Omental fat pad (tissue), 4 donors: Measurements from ENCODE around the gene ZNF613. TPM values are rescaled to one million over a fixed set of nuclear protein-coding genes. Genes with fewer than 3 reads are reported as not detected.
"Not testable (repeated sequence)": the region's sequence is repeated elsewhere in the genome, so short reads cannot be mapped to it uniquely, and the experiment has no call there.

Experiments used
- ATAC-seq: fragments of 150-250 bp; one replicate; pipeline ENCODE4 v1.9.1; 2016; ENCODE audit warnings: mild to moderate bottlenecking, moderate library complexity; ENCODE audit not compliant: low FRiP score
- DNase-seq: peaks from one replicate; pipeline ENCODE4 v3.0.0-alpha.2; 2019; ENCODE audit warnings: low spot score
- CTCF ChIP-seq, 3 donors: fragments of 450-650 bp; IDR thresholded peaks; one replicate each; pipeline ENCODE4 v1.5.1; 2016 to 2017; ENCODE audit warnings: antibody characterized with exemption in 3 of 3, mild to moderate bottlenecking in 3 of 3, moderate library complexity in 2 of 3
- total RNA-seq, 4 donors: library from RNA; depleted of rRNA; stranded (reverse); fragments of >200 nt; gene quantifications; one replicate each; pipeline ENCODE4 v1.1.0, GENCODE V29; 2016

ZNF613 gene
- total RNA-seq, 4 donors from 2014 or later = 2.7 to 9.0 (median 6.1) TPM

DNA sequence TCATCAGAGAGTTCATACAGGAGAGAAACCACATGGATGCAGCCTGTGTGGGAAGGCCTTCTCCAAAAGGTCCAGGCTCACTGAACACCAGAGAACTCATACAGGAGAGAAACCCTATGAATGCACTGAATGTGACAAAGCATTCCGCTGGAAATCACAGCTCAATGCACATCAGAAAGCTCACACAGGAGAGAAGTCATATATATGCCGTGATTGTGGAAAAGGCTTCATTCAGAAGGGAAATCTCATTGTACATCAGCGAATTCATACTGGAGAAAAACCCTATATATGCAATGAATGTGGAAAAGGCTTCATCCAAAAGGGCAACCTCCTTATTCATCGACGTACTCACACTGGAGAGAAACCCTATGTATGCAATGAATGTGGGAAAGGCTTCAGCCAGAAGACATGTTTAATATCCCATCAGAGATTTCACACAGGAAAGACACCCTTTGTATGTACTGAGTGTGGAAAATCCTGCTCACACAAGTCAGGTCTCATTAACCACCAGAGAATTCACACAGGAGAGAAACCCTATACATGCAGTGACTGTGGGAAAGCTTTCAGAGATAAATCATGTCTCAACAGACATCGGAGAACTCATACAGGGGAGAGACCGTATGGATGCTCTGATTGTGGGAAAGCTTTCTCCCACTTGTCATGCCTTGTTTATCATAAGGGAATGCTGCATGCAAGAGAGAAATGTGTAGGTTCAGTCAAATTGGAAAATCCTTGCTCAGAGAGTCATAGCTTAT lies 17.7 kb downstream of the ZNF613 start:
- no peak for ATAC-seq
- TF ChIP-seq CTCF (IDR thresholded peaks at IDR 0.05) = no peak

DNA sequence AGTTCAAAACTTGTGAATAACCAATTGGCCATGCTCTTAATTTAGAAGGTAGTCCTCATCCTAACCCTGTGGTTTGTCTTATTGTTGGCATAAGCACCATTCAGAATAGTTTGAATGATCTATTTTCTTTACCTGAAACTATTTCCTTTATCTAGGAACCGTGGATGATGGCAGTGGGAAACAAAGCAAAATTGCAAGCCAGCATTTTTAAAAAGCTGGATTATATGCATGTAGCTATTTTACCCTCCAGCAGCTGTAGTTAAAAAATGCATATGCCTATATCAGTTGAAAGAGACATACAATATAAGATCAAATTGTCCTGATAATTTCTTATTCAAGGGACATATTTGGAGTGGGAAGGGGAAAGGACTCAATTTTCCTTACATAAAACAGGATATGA lies 19.3 kb downstream of the ZNF613 start:
- TF ChIP-seq CTCF (IDR thresholded peaks at IDR 0.05) = no peak
- no peak for ATAC-seq
- no peak for DNase-seq

More for the DNA sequence above, 17.7 kb downstream of the ZNF613 start:
- no peak for DNase-seq

DNA sequence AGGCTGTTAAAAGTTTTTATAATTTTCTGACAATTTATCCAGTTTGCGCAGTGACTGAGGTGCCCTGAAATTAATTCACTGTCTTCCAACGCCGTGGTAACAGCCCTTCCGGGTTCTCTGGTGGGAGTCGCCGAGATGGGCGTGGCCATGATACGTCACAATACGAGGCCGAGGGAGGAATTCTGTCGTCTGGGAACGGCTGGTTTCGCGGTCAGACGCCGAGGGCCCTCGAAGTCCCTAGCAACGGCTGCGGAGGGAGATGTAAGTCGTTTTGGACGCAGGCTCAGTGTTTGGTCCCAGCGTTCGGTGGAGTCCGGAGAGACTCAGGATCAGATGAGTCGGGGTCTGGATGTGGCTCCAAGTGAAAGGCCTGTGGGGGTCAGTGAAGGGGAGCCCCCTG lies 21.7 kb downstream of the ZNF613 start:
- ATAC-seq (no peak), DNase-seq (no peak)
- TF ChIP-seq CTCF (IDR thresholded peaks at IDR 0.05) = no peak

DNA sequence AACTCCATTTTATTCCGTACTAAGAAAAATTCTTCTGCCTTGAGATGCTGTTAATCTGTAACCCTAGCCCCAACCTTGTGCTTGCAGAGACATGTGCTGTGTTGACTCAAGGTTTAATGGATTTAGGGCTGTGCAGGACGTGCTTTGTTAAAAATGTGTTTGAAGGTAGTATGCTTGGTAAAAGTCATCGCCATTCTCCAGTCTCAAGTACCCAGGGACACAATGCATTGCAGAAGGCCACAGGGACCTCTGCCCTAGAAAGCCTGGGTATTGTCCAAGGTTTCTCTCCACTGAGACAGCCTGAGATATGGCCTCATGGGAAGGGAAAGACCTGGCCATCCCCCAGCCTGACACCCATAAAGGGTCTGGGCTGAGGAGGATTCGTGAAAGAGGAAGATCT lies 30.6 kb downstream of the ZNF613 start:
- ATAC-seq, DNase-seq: not testable (repeated sequence)

- no peak for ATAC-seq
- no peak for TF ChIP-seq CTCF (IDR thresholded peaks at IDR 0.05)
- no peak for DNase-seq
Observed at GRCh38 chr19:51959791-51960190, 32.5 kb downstream of the ZNF613 start.

DNA sequence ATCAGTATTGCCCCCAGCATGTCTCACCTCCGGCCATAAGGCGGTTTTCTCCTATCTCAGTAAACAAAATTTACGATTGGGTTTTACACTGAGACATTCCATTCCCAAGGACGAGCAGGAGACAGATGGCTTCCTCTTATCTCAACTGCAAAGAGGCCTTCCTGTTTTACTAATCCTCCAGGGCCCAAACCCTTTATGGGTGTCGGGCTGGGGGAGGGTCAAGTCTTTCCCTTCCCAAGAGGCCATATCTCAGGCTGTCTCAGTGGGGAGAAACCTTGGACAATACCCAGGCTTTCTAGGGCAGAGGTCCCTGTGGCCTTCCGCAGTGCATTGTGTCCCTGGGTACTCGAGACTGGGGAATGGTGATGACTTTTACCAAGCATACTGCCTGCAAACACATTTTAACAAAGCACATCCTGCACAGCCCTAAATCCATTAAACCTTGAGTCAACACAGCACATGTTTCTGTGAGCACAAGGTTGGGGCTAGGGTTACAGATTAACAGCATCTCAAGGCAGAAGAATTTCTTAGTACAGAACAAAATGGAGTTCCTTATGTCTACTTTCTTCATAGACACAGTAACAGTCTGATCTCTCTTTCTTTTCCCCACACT lies 33.5 kb downstream of the ZNF613 start:
- ATAC-seq, DNase-seq: not testable (repeated sequence)

DNA sequence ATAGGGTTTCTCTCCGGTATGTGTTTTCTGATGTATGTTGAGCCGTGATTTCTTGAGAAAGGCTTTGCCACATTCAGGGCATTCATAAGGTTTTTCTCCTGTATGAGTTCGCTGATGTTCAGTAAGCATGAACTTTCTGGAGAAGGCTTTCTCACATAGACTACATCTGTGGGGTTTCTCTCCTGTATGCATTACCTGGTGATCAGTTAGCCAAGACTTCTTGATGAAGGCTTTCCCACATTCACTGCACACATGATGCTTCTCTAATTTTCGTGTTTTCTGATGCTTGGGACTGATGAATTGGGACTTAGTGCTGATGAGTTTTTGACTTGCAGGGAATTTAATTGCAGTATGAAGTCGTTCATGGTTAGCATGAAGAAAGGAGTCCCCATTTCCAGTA lies 38.3 kb downstream of the ZNF613 start:
- ATAC-seq = no peak

More for the DNA sequence above, 38.3 kb downstream of the ZNF613 start:
- no peak for TF ChIP-seq CTCF (IDR thresholded peaks at IDR 0.05)
- no peak for DNase-seq
